GM12892 (cell line): ENCODE results near the gene CEP19.

Source experiments
- POLR2A ChIP-seq: IDR thresholded peaks from 2 replicates; pipeline ENCODE4 v1.6.1; 2011; ENCODE audit warnings: low read depth, low read length, control low read depth
- POLR2AphosphoS5 ChIP-seq: IDR thresholded peaks from 2 replicates; pipeline ENCODE4 v1.6.1; 2011; ENCODE audit warnings: low read depth, low read length, control low read depth

GRCh38 chr3:196706327-196706726, 5.7 kb downstream of the CEP19 start:
- TF ChIP-seq POLR2A (no peak), POLR2AphosphoS5 (no peak)
